HG03159 (cell line): Measurements from ENCODE around the gene MAGEA11.
"Not testable (repeated sequence)": the region's sequence is repeated elsewhere in the genome, so short reads cannot be mapped to it uniquely, and the experiment has no call there.

Source experiments
- ATAC-seq: cut with Tn5 transposase; IDR thresholded peaks from one replicate; pipeline ENCODE4 v1.9.1; 2021; ENCODE audit warnings: mild to moderate bottlenecking, moderate library complexity; ENCODE audit not compliant: unreplicated experiment

The MAGEA11 gene

GRCh38 chrX:149716632-149717031 lies 4.8 kb downstream of the MAGEA11 start:
- ATAC-seq: no peak

- ATAC-seq: no peak
Observed at GRCh38 chrX:149717803-149718202, 5.9 kb downstream of the MAGEA11 start.

GRCh38 chrX:149718757-149719156 lies 6.9 kb downstream of the MAGEA11 start:
- ATAC-seq: no peak

- no peak for ATAC-seq
Observed at GRCh38 chrX:149720021-149720689, 8.3 kb downstream of the MAGEA11 start.

GRCh38 chrX:149721241-149721640 lies 9.4 kb downstream of the MAGEA11 start:
- ATAC-seq: not testable (repeated sequence)

GRCh38 chrX:149721778-149722177 lies 9.9 kb downstream of the MAGEA11 start:
- ATAC-seq: no peak

- ATAC-seq: not testable (repeated sequence)
Observed at GRCh38 chrX:149723583-149724118, 11.8 kb downstream of the MAGEA11 start.

- ATAC-seq: not testable (repeated sequence)
Observed at GRCh38 chrX:149727308-149727707, 15.4 kb downstream of the MAGEA11 start.

GRCh38 chrX:149742269-149742668 lies 30.4 kb downstream of the MAGEA11 start:
- ATAC-seq: not testable (repeated sequence)

GRCh38 chrX:149746390-149747007 lies 34.6 kb downstream of the MAGEA11 start:
- ATAC-seq: not testable (repeated sequence)

GRCh38 chrX:149757206-149758067 lies 45.6 kb downstream of the MAGEA11 start:
- no peak for ATAC-seq

GRCh38 chrX:149758068-149758714 lies 46.3 kb downstream of the MAGEA11 start:
- ATAC-seq: no peak

- ATAC-seq: not testable (repeated sequence)
Observed at GRCh38 chrX:149758715-149759078, 46.8 kb downstream of the MAGEA11 start.

GRCh38 chrX:149759824-149760223 lies 48.0 kb downstream of the MAGEA11 start:
- no peak for ATAC-seq

GRCh38 chrX:149760965-149761364 lies 49.1 kb downstream of the MAGEA11 start:
- no peak for ATAC-seq

- ATAC-seq: not testable (repeated sequence)
Observed at GRCh38 chrX:149761858-149762674, 50.2 kb downstream of the MAGEA11 start.

- ATAC-seq: no peak
Observed at GRCh38 chrX:149762696-149763614, 51.1 kb downstream of the MAGEA11 start.
